Thyroid gland (tissue), 4 donors: Measurements from ENCODE around the gene FAM171A1.

Experiments
- CTCF ChIP-seq, 6 experiments: fragments of 200-600 bp in 3 of 6; fragments of 450-650 bp in 3 of 6; sonication (generic) in 3 of 6; IDR thresholded peaks; one replicate each; pipeline ENCODE4 v1.5.1; 2016 to 2019; ENCODE audit warnings: antibody characterized with exemption in 6 of 6, mild to moderate bottlenecking in 2 of 6, inconsistent platforms in 1 of 6, moderate library complexity in 1 of 6
- POLR2A ChIP-seq, 2 donors: fragments of 450-650 bp; IDR thresholded peaks; one replicate each; pipeline ENCODE4 v1.6.1; 2017; ENCODE audit warnings: antibody characterized with exemption in 2 of 2, mild to moderate bottlenecking in 2 of 2, moderate library complexity in 1 of 2

DNA sequence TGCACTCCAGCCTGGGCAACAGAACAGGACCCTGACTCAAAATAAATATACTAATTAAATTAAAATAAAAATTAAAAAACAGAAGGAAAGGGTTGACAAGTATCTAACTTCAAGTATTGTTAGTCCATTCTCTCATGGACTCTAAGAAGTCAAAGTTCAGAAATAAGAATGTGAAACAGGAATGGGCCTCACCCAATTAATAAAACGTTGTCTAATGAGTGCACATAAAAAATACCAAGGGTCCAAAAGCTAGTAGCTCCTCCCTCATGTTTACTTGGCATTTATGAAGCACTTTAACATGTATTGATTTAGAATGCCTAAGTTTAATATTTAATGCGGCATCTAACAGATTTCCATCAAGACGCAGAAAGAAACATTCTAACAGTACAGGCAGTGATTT lies 18.9 kb downstream of the FAM171A1 start:
- TF ChIP-seq CTCF (IDR thresholded peaks at IDR 0.05): no peak
- TF ChIP-seq POLR2A (IDR thresholded peaks at IDR 0.05): no peak
